Gastrocnemius medialis (tissue), 4 donors: ENCODE data around the gene TMEM123. TPM values are rescaled to one million over a fixed set of nuclear protein-coding genes. Genes with fewer than 3 reads are reported as not detected.

ENCODE experiments used
- ATAC-seq, 2 donors: fragments of 150-250 bp; one replicate each; pipeline ENCODE4 v1.9.1; 2016
- DNase-seq, 2 donors: peaks; one replicate each; pipeline ENCODE4 v3.0.0-alpha.2; 2019
- H3K27ac ChIP-seq, 4 donors: fragments of 200-600 bp; sonication (generic); 1 replicate in 1 of 4; 2 replicates in 3 of 4; pipeline ENCODE4 v1.5.1; 2016 to 2018; ENCODE audit warnings: mild to moderate bottlenecking in 2 of 4, moderate library complexity in 1 of 4
- H3K27me3 ChIP-seq, 3 donors: fragments of 200-600 bp; sonication (generic) in 2 of 3; 1 replicate in 1 of 3; 2 replicates in 2 of 3; pipeline versions ENCODE4 v1.5.1 to v1.6.0; 2016 to 2019; ENCODE audit warnings: mild to moderate bottlenecking in 1 of 3, moderate library complexity in 1 of 3
- H3K36me3 ChIP-seq, 2 donors: fragments of 200-600 bp; sonication (generic) in 1 of 2; one replicate each; pipeline ENCODE4 v1.5.1; 2017 to 2018
- H3K4me1 ChIP-seq, 2 donors: fragments of 200-600 bp; sonication (generic) in 1 of 2; one replicate each; pipeline ENCODE4 v1.5.1; 2016 to 2017; ENCODE audit warnings: mild to moderate bottlenecking in 2 of 2
- H3K4me3 ChIP-seq, 4 donors: fragments of 200-600 bp; sonication (generic) in 3 of 4; 1 replicate in 1 of 4; 2 replicates in 3 of 4; pipeline ENCODE4 v1.5.1; 2016 to 2019; ENCODE audit warnings: mild to moderate bottlenecking in 2 of 4
- H3K9me3 ChIP-seq, 3 donors: fragments of 200-600 bp; sonication (generic) in 2 of 3; 1 replicate in 1 of 3; 2 replicates in 2 of 3; pipeline ENCODE4 v1.5.1; 2016 to 2019
- CTCF ChIP-seq, 5 experiments: fragments of 450-650 bp in 3 of 5; fragments of 200-600 bp in 2 of 5; sonication (generic) in 2 of 5; IDR thresholded peaks in 4 of 5; conservative IDR thresholded peaks in 1 of 5; 1 replicate in 4 of 5; 2 replicates in 1 of 5; pipeline ENCODE4 v1.5.1; 2016 to 2019; ENCODE audit warnings: antibody characterized with exemption in 5 of 5, mild to moderate bottlenecking in 3 of 5, moderate library complexity in 3 of 5
- POLR2A ChIP-seq, 2 donors: fragments of 450-650 bp; IDR thresholded peaks; one replicate each; pipeline ENCODE4 v1.6.1; 2017; ENCODE audit warnings: antibody characterized with exemption in 2 of 2, mild to moderate bottlenecking in 2 of 2, moderate library complexity in 2 of 2
- in situ Hi-C, 4 donors: fragments of 200-750 bp; cut with MboI; loops; one replicate each; pipeline versions ENCODE4 v1.15.0 to v1.8.0; 2017; ENCODE audit warnings: low sequenced_read_pairs in 4 of 4
- intact Hi-C: fragments of 100-400 bp; cut with DNase I; formaldehyde crosslinking; loops from one replicate; pipeline ENCODE4 v1.15.1; 2023; ENCODE audit warnings: low total_unique reads
- total RNA-seq, 4 donors: library from RNA; depleted of rRNA; stranded (reverse); fragments of >200 nt; gene quantifications; one replicate each; pipeline versions ENCODE4 v1.1.0 to v1.2.3, GENCODE V29; 2016

TMEM123 gene
- total RNA-seq = 10 to 100 TPM; 12.5 to 38.0 (median 22.6) TPM

- Histone ChIP-seq H3K4me3 (peak within 1 kb of the TSS; percentile 58 to 91 (median 82)), H3K9me3 (no peaks in the 10 kb centered on the region), H3K4me1 (peaks cover 10 to 13% of the 10 kb centered on the region in 2 donors), H3K36me3 (peaks cover 0 to 3% of the 10 kb centered on the region in 2 donors), H3K27ac (peak within 1 kb of the TSS; percentile 78 to 80 (median 79)), H3K27me3 (no peaks in the 10 kb centered on the region)
- TF ChIP-seq CTCF (IDR thresholded peaks at IDR 0.05 in 4 of 5, conservative IDR thresholded peaks at IDR 0.05 in 1 of 5) (no peak), POLR2A (IDR thresholded peaks at IDR 0.05) (peak in 1 of 2 donors; percentile 76)
- ATAC-seq (peak; percentile 60 to 70), DNase-seq (peak; percentile 31 to 38)
- intact Hi-C loops = loop anchor here (2.0 to 5.0 kb wide), 2 partner anchors 60 to 106 kb away; partner anchors contain the start of gene BIRC2
- in situ Hi-C loops = no loop called here
These were observed at the start of gene TMEM123 for GRCh38 chr11:102452461-102453301. TSS of gene TMEM123 (minus strand) at chr11:102452765. CDS start at chr11:102452623, 142 bp downstream.

- Histone ChIP-seq H3K4me1 (no peaks in the 10 kb centered on the region), H3K9me3 (no peaks in the 10 kb centered on the region), H3K27me3 (peaks cover 0 to 2% (median 0%) of the 10 kb centered on the region in 3 donors), H3K4me3 (no peak overlapping the region), H3K27ac (no peak overlapping the region), H3K36me3 (no peaks in the 10 kb centered on the region)
- intact Hi-C loops = no loop called here
- in situ Hi-C loops = no loop called here
- TF ChIP-seq CTCF (IDR thresholded peaks at IDR 0.05 in 4 of 5, conservative IDR thresholded peaks at IDR 0.05 in 1 of 5) (no peak), POLR2A (IDR thresholded peaks at IDR 0.05) (no peak)
- no peak for DNase-seq
- no peak for ATAC-seq
These were observed 48.3 kb upstream of the TMEM123 start for GRCh38 chr11:102500829-102501228.

- Histone ChIP-seq H3K4me3 (no peak overlapping the region), H3K4me1 (no peaks in the 10 kb centered on the region), H3K27me3 (peaks cover 0 to 4% (median 0%) of the 10 kb centered on the region in 3 donors), H3K27ac (no peak overlapping the region), H3K36me3 (no peaks in the 10 kb centered on the region), H3K9me3 (no peaks in the 10 kb centered on the region)
- TF ChIP-seq POLR2A (IDR thresholded peaks at IDR 0.05) (no peak), CTCF (IDR thresholded peaks at IDR 0.05 in 4 of 5, conservative IDR thresholded peaks at IDR 0.05 in 1 of 5) (no peak)
- ATAC-seq (no peak), DNase-seq (no peak)
- in situ Hi-C loops (loop anchor here (5.0 to 25.0 kb wide), 7 partner anchors 113 to 215 kb away; partner anchors contain the start of gene BIRC2 (in 2 of the 4)), intact Hi-C loops (no loop called here)
These were observed 47.4 kb upstream of the TMEM123 start for GRCh38 chr11:102499931-102500330.

GRCh38 chr11:102499151-102499550 is 46.6 kb upstream of the TMEM123 start:
- Histone ChIP-seq H3K4me3 (no peak overlapping the region), H3K9me3 (no peaks in the 10 kb centered on the region), H3K27ac (no peak overlapping the region), H3K27me3 (peaks cover 0 to 4% (median 0%) of the 10 kb centered on the region in 3 donors), H3K4me1 (no peaks in the 10 kb centered on the region), H3K36me3 (no peaks in the 10 kb centered on the region)
- DNase-seq (no peak), ATAC-seq (no peak)
- no peak for TF ChIP-seq POLR2A (IDR thresholded peaks at IDR 0.05)
- no peak for TF ChIP-seq CTCF (IDR thresholded peaks at IDR 0.05 in 4 of 5, conservative IDR thresholded peaks at IDR 0.05 in 1 of 5)
- intact Hi-C loops = no loop called here
- in situ Hi-C loops = loop anchor here (5.0 to 25.0 kb wide), 7 partner anchors 112 to 214 kb away; partner anchors contain the start of gene BIRC2 (in 2 of the 4)
